ENCODE results near the gene MYBBP1A. TPM values are rescaled to one million over a fixed set of nuclear protein-coding genes. Genes with fewer than 3 reads are reported as not detected.

MYBBP1A gene
- total RNA-seq, 1 experiment from 2014 or later, result 155 TPM

DNA sequence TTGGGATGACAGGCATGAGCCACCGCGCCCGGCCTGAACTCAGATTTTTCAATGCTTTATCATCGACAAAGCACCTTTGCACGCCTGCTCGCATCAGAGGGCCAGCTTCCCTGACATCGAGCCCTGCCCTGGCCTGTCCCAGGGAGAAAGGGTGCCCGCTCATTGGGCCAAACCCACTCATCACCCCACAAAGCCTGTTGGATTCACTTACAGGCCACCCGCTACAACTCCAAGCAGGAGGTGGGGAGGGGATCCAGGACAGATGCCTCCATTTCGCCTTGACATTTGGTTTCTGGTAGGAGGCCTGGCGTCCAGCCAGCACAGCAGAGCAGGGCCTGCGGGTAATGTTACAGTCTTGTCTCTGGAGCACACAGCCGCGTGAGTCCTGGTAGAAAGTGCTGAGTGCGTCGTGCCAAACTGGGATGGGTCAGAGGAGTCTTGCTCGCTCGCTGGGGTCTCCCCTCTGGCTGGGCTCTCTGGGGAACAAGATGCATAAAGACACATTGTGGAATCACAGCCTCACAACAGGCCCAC, 49.0 kb upstream of the MYBBP1A start:
- no peaks in the 10 kb centered on the region for H3F3A ChIP-seq (ENCODE audit: low read length, unreplicated experiment)
- ChIA-PET CTCF (no interaction called here), POLR2A (ENCODE audit: unreplicated experiment) (no interaction called here)
- DNase-seq (no peak), ATAC-seq (no peak)
- no peaks in the 10 kb centered on the region for H3K9me3 ChIP-seq (ENCODE audit: low read length)
- peaks cover 8% of the 10 kb centered on the region; the same call in 1 of the 2 replicates for H3K27me3 ChIP-seq (ENCODE audit: low read length)
- BruUV-seq (replicated peaks), result no TSS peak
- H3K4me3 ChIP-seq (ENCODE audit: low read length), result no peak overlapping the region
- no peak overlapping the region for H2AFZ ChIP-seq (ENCODE audit: low read length)
- H3K36me3 ChIP-seq (ENCODE audit: low read depth, low read length), result no peaks in the 10 kb centered on the region
- H3K4me2 ChIP-seq (ENCODE audit: low read length), result no peak overlapping the region
- TF ChIP-seq, protein P1, sequence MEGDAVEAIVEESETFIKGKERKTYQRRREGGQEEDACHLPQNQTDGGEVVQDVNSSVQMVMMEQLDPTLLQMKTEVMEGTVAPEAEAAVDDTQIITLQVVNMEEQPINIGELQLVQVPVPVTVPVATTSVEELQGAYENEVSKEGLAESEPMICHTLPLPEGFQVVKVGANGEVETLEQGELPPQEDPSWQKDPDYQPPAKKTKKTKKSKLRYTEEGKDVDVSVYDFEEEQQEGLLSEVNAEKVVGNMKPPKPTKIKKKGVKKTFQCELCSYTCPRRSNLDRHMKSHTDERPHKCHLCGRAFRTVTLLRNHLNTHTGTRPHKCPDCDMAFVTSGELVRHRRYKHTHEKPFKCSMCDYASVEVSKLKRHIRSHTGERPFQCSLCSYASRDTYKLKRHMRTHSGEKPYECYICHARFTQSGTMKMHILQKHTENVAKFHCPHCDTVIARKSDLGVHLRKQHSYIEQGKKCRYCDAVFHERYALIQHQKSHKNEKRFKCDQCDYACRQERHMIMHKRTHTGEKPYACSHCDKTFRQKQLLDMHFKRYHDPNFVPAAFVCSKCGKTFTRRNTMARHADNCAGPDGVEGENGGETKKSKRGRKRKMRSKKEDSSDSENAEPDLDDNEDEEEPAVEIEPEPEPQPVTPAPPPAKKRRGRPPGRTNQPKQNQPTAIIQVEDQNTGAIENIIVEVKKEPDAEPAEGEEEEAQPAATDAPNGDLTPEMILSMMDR (conservative IDR thresholded peaks at IDR 0.05; ENCODE audit: low read depth, low read length), result no peak
- TF ChIP-seq EZH2 (IDR thresholded peaks at IDR 0.05; ENCODE audit: low read length, unreplicated experiment) (no peak), EZH2phosphoT487 (IDR thresholded peaks at IDR 0.05; ENCODE audit: borderline replicate concordance, low read length) (no peak)
- no peaks in the 10 kb centered on the region for H3K79me2 ChIP-seq (ENCODE audit: low read length)
- H4K20me1 ChIP-seq (ENCODE audit: low read length), result no peaks in the 10 kb centered on the region
- no peak overlapping the region for H3K9ac ChIP-seq (ENCODE audit: low read length)
- intact Hi-C loops (cut with micrococcal nuclease), result no loop called here
- no peaks in the 10 kb centered on the region for H3K9me2 ChIP-seq (replicated peaks; ENCODE audit: low read length)
- no peak overlapping the region for H3K27ac ChIP-seq (ENCODE audit: low read length)
- no peaks in the 10 kb centered on the region for H3K4me1 ChIP-seq (ENCODE audit: insufficient read depth, low read length)

DNA sequence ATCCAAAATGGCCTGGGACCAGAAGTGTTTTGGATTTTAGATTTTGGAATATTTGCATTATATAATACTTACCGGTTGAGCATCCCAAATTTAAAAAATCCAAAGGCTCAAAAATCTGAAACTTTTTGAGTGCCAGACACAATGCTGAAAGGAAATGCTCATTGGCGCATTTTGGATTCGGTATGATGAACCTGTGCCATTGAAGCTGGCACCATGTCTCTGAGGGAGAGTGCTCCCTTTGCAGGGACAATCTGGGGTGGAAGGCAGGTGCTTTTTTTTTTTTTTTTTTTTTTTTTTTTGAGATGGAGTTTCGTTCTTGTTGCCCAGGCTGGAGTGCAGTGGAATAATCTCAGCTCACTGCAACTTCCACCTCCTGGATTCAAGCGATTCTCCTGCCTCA, 46.9 kb upstream of the MYBBP1A start:
- TF ChIP-seq, protein P1 (conservative IDR thresholded peaks at IDR 0.05; ENCODE audit: low read depth, low read length), result no peak
- no peak for TF ChIP-seq EZH2phosphoT487 (IDR thresholded peaks at IDR 0.05; ENCODE audit: borderline replicate concordance, low read length)
- no peak for TF ChIP-seq EZH2 (IDR thresholded peaks at IDR 0.05; ENCODE audit: low read length, unreplicated experiment)
- no peaks in the 10 kb centered on the region for H3K79me2 ChIP-seq (ENCODE audit: low read length)
- H2AFZ ChIP-seq (ENCODE audit: low read length), result no peak overlapping the region
- no TSS peak for BruUV-seq (replicated peaks)
- DNase-seq, result no peak
- no peak for ATAC-seq
- H3K9me2 ChIP-seq (replicated peaks; ENCODE audit: low read length), result no peaks in the 10 kb centered on the region
- ChIA-PET POLR2A (ENCODE audit: unreplicated experiment) (no interaction called here), CTCF (no interaction called here)
- no peaks in the 10 kb centered on the region for H4K20me1 ChIP-seq (ENCODE audit: low read length)
- H3K27ac ChIP-seq (ENCODE audit: low read length), result no peak overlapping the region
- H3K27me3 ChIP-seq (ENCODE audit: low read length), result no peaks in the 10 kb centered on the region
- H3F3A ChIP-seq (ENCODE audit: low read length, unreplicated experiment), result no peaks in the 10 kb centered on the region
- no peaks in the 10 kb centered on the region for H3K4me1 ChIP-seq (ENCODE audit: insufficient read depth, low read length)
- no peaks in the 10 kb centered on the region for H3K9me3 ChIP-seq (ENCODE audit: low read length)
- H3K9ac ChIP-seq (ENCODE audit: low read length), result no peak overlapping the region
- intact Hi-C loops (cut with micrococcal nuclease), result no loop called here
- no peaks in the 10 kb centered on the region for H3K36me3 ChIP-seq (ENCODE audit: low read depth, low read length)
- no peak overlapping the region for H3K4me2 ChIP-seq (ENCODE audit: low read length)
- no peak overlapping the region for H3K4me3 ChIP-seq (ENCODE audit: low read length)

DNA sequence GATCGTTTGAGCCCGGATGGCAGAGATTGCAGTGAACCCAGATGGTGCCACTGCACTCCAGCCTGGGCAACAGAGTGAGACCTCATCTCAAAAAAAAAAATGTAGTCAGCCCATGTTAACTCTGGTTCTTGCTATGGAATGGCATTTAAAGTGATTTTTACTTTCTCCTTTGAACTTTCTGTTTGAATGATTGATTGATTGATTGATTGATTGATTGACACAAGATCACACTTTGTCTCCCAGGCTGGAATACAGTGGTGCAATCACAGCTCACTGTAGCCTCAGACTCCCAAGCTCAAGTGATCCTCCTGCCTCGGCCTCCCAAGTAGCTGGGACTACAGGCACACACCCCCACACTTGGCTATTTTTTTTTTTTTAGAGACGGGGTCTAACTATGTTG, 46.1 kb upstream of the MYBBP1A start:
- H3K27me3 ChIP-seq (ENCODE audit: low read length), result no peaks in the 10 kb centered on the region
- no peaks in the 10 kb centered on the region for H3F3A ChIP-seq (ENCODE audit: low read length, unreplicated experiment)
- no peak overlapping the region for H3K4me2 ChIP-seq (ENCODE audit: low read length)
- ChIA-PET CTCF (no interaction called here), POLR2A (ENCODE audit: unreplicated experiment) (no interaction called here)
- no peak overlapping the region for H3K27ac ChIP-seq (ENCODE audit: low read length)
- ATAC-seq (no peak), DNase-seq (no peak)
- BruUV-seq (replicated peaks), result no TSS peak
- no peaks in the 10 kb centered on the region for H4K20me1 ChIP-seq (ENCODE audit: low read length)
- no peak for TF ChIP-seq EZH2 (IDR thresholded peaks at IDR 0.05; ENCODE audit: low read length, unreplicated experiment)
- H3K9me2 ChIP-seq (replicated peaks; ENCODE audit: low read length), result no peaks in the 10 kb centered on the region
- intact Hi-C loops (cut with micrococcal nuclease), result no loop called here
- no peak overlapping the region for H3K9ac ChIP-seq (ENCODE audit: low read length)
- no peaks in the 10 kb centered on the region for H3K4me1 ChIP-seq (ENCODE audit: insufficient read depth, low read length)
- no peak overlapping the region for H3K4me3 ChIP-seq (ENCODE audit: low read length)
- H3K9me3 ChIP-seq (ENCODE audit: low read length), result no peaks in the 10 kb centered on the region
- H2AFZ ChIP-seq (ENCODE audit: low read length), result no peak overlapping the region
- no peaks in the 10 kb centered on the region for H3K79me2 ChIP-seq (ENCODE audit: low read length)
- H3K36me3 ChIP-seq (ENCODE audit: low read depth, low read length), result no peaks in the 10 kb centered on the region
